GM12878 (cell line): ENCODE results near the gene STXBP3. TPM values are rescaled to one million over a fixed set of nuclear protein-coding genes. Genes with fewer than 3 reads are reported as not detected.

Experiments
- ATAC-seq: fragments of 200-7000 bp; cut with Tn5 transposase; 3 replicates; pipeline ENCODE4 v1.9.1; 2020; ENCODE audit warnings: mild to moderate bottlenecking, moderate library complexity
- BruUV-seq: library from RNA; stranded (reverse); fragments of 400-500 nt; replicated peaks from 2 replicates; lab custom pipeline; 2021; lab: Mats Ljungman, UMichigan
- CTCF ChIA-PET: fragments of 300-600 bp; sonication (Branson Sonifier 250); formaldehyde crosslinking; extraction: SDS; loops from one replicate; lab custom pipeline; 2021; ENCODE audit warnings: inconsistent platforms; lab: Yijun Ruan, JAX
- POLR2A ChIA-PET: fragments of 350-600 bp; formaldehyde crosslinking; extraction: SDS; loops from one replicate; lab custom pipeline; 2021; ENCODE audit warnings: inconsistent platforms; lab: Charles Lee
- RAD21 ChIA-PET: fragments of 300-600 bp; sonication (Branson Sonifier 250); formaldehyde crosslinking; loops from one replicate; lab custom pipeline; 2023; ENCODE audit warnings: antibody characterized with exemption; ENCODE audit not compliant: unreplicated experiment; lab: Charles Lee
- SMC1A ChIA-PET: fragments of 300-600 bp; sonication (Branson Sonifier 250); formaldehyde crosslinking; loops from one replicate; lab custom pipeline; 2023; ENCODE audit not compliant: unreplicated experiment, uncharacterized antibody; lab: Charles Lee
- DNase-seq: peaks from one replicate; pipeline ENCODE4 v3.0.0-alpha.2; 2011; ENCODE audit warnings: low read depth, low spot score
- FAIRE-seq: peaks from 3 replicates; lab custom pipeline; 2011; peaks lifted over from hg19 to GRCh38; lab: Jason Lieb, UNC
- H2AFZ ChIP-seq: 2 replicates; pipeline ENCODE4 v1.6.0; 2011; ENCODE audit warnings: low read depth, low read length, control low read depth; ENCODE audit not compliant: control insufficient read depth
- H3K27ac ChIP-seq: 2 replicates; pipeline ENCODE4 v1.5.1; 2011; ENCODE audit warnings: control low read depth; ENCODE audit not compliant: control insufficient read depth, insufficient read depth
- H3K27me3 ChIP-seq, 2 experiments: replicated peaks in 1 of 2; 2 replicates each; pipeline versions ENCODE4 v1.6.0 to v1.6.1; 2011; ENCODE audit warnings: low read length in 1 of 2; ENCODE audit not compliant: control insufficient read depth in 2 of 2, insufficient read depth in 2 of 2
- H3K36me3 ChIP-seq, 2 experiments: 2 replicates each; pipeline ENCODE4 v1.5.1; 2011; ENCODE audit warnings: low read length in 1 of 2; ENCODE audit not compliant: control insufficient read depth in 2 of 2, insufficient read depth in 2 of 2
- H3K4me1 ChIP-seq: 2 replicates; pipeline ENCODE4 v1.6.1; 2011; ENCODE audit warnings: mild to moderate bottlenecking, low read length, moderate library complexity, mixed read lengths; ENCODE audit not compliant: control insufficient read depth, insufficient read depth
- H3K4me2 ChIP-seq: 2 replicates; pipeline ENCODE4 v1.6.0; 2011; ENCODE audit warnings: control low read depth; ENCODE audit not compliant: control insufficient read depth, insufficient read depth
- H3K4me3 ChIP-seq: fragments of 200-600 bp; sonication (generic); 2 replicates; pipeline ENCODE4 v1.5.1; 2016
- H3K79me2 ChIP-seq: 2 replicates; pipeline ENCODE4 v1.6.0; 2011; ENCODE audit warnings: low read length; ENCODE audit not compliant: control insufficient read depth, insufficient read depth
- H3K9ac ChIP-seq: 2 replicates; pipeline ENCODE4 v1.8.0; 2011; ENCODE audit warnings: low read length, control low read depth, mixed read lengths; ENCODE audit not compliant: control insufficient read depth, insufficient read depth
- H3K9me3 ChIP-seq: replicated peaks from 3 replicates; pipeline ENCODE4 v1.5.1; 2011; ENCODE audit warnings: mild to moderate bottlenecking, low read length; ENCODE audit not compliant: control insufficient read depth, insufficient read depth
- H4K20me1 ChIP-seq: 2 replicates; pipeline ENCODE4 v1.6.0; 2011; ENCODE audit not compliant: control insufficient read depth, insufficient read depth
- BMI1 ChIP-seq: fragments of 450-650 bp; IDR thresholded peaks from 2 replicates; pipeline ENCODE4 v1.6.1; 2016; ENCODE audit warnings: mild to moderate bottlenecking, moderate library complexity, borderline replicate concordance
- DPF2 ChIP-seq: fragments of 450-650 bp; IDR thresholded peaks from 2 replicates; pipeline ENCODE4 v1.6.1; 2017; ENCODE audit warnings: mild to moderate bottlenecking
- HDAC2 ChIP-seq: fragments of 200-600 bp; sonication (generic); IDR thresholded peaks from 2 replicates; pipeline ENCODE4 v1.6.1; 2017
- IRF4 ChIP-seq: IDR thresholded peaks from 2 replicates; pipeline ENCODE4 v1.6.1; 2011; ENCODE audit warnings: low read depth, low read length
- KLF5 ChIP-seq: fragments of 450-650 bp; IDR thresholded peaks from 2 replicates; pipeline ENCODE4 v1.6.1; 2014; ENCODE audit warnings: mild to moderate bottlenecking; ENCODE audit not compliant: partially characterized antibody
- LARP7 ChIP-seq: fragments of 450-650 bp; IDR thresholded peaks from 2 replicates; pipeline ENCODE4 v1.6.1; 2017; ENCODE audit warnings: mild to moderate bottlenecking
- NBN ChIP-seq: fragments of 450-650 bp; IDR thresholded peaks from 2 replicates; pipeline ENCODE4 v1.6.1; 2016
- RB1 ChIP-seq: fragments of 450-650 bp; formaldehyde crosslinking; IDR thresholded peaks from 2 replicates; pipeline ENCODE4 v1.6.1; 2017; ENCODE audit warnings: mild to moderate bottlenecking, borderline replicate concordance
- SMAD5 ChIP-seq: IDR thresholded peaks from 2 replicates; pipeline ENCODE4 v1.6.1; 2016; ENCODE audit warnings: antibody characterized with exemption, low read depth
- SMARCA5 ChIP-seq: fragments of 450-650 bp; IDR thresholded peaks from 2 replicates; pipeline ENCODE4 v1.6.1; 2017; ENCODE audit warnings: mild to moderate bottlenecking
- SMC3 ChIP-seq: IDR thresholded peaks from 2 replicates; pipeline ENCODE4 v1.6.1; 2011; ENCODE audit warnings: low read length, improper control_type of control experiment, borderline replicate concordance
- WGBS: methylation state at CpG from one replicate; pipeline ENCODE4 v1.1.6; 2016; ENCODE audit warnings: low lambda C conversion rate; ENCODE audit not compliant: insufficient replicate concordance, insufficient coverage; ENCODE audit errors: missing lambda C conversion rate; 5-methylcytosine and 5-hydroxymethylcytosine counted together
- in situ Hi-C: fragments of 300-500 bp; cut with MboI; formaldehyde crosslinking; loops from 9 replicates; pipeline ENCODE4 v1.14.3; 2018; ENCODE audit warnings: mixed read lengths
- intact Hi-C: fragments of 100-400 bp; cut with micrococcal nuclease; formaldehyde crosslinking; loops from one replicate; pipeline ENCODE4 v1.14.2; 2022; ENCODE audit not compliant: unreplicated experiment
- polyA plus RNA-seq, 11 experiments: library from polyadenylated mRNA; depleted of rRNA in 4 of 11; unstranded in 6 of 11; stranded (reverse) in 5 of 11; fragments of >200 nt; fragmentation: Nextera tagmentation in 4 of 11; fragmentation: Illumina TruSeq in 1 of 11; extraction: Ambion mirVana in 4 of 11; extraction: Trizol in 1 of 11; gene quantifications; 1 replicate in 1 of 11; 2 replicates in 10 of 11; pipeline versions ENCODE4 v1.2.1 to v1.2.3, GENCODE V29; 2011 to 2016; ENCODE audit warnings: inconsistent platforms in 2 of 11, missing spikeins in 2 of 11, low read depth in 1 of 11
- total RNA-seq, 4 experiments: library from RNA; depleted of rRNA in 3 of 4; stranded (reverse); fragments of >200 nt in 3 of 4; fragmentation: Illumina TruSeq in 1 of 4; extraction: Trizol in 1 of 4; gene quantifications; 2 replicates each; pipeline versions ENCODE4 v1.2.1 to v1.2.3, GENCODE V29; 2013 to 2021
- TF ChIP-seq, protein P1 (sequence below): fragments of 450-650 bp; formaldehyde crosslinking; IDR thresholded peaks from 2 replicates; pipeline ENCODE4 v1.4.0; 2020; ENCODE audit warnings: mild to moderate bottlenecking, moderate library complexity
- TF ChIP-seq, protein P2 (sequence below): fragments of 150-350 bp; IDR thresholded peaks from 2 replicates; pipeline ENCODE4 v1.6.1; 2016; ENCODE audit warnings: low read depth, low read length
- TF ChIP-seq, protein P3 (sequence below): fragments of 450-650 bp; IDR thresholded peaks from 2 replicates; pipeline ENCODE4 v1.6.1; 2017; ENCODE audit warnings: mild to moderate bottlenecking

STXBP3 gene
- total and polyA plus RNA-seq, 10 of the 15 experiments (the other 5 are each of a cell fraction or from before 2014, with no cell fraction given), result 19.6 to 35.1 (median 27.3) TPM

DNA sequence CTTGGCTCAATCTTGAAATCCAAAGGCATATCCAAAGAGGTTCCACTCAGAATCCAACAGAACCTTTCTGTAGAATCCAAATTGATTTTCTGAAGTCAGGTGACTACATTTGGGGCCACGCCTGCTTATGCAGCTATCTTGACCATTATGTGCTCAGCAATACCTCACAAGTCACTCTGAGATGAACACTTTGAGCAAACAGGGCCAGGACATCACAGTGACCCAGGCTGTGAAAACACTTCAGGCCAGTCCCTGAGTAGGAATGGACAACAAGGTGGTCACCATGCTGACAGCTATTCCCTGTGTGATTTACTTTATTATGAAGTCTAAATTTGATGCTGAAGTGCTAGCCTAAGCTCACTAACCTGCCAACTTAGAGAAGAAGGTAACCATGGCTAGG is 110.5 kb downstream of the STXBP3 start, which contains the start of gene AKNAD1 (continued):
- TF ChIP-seq, protein P1, sequence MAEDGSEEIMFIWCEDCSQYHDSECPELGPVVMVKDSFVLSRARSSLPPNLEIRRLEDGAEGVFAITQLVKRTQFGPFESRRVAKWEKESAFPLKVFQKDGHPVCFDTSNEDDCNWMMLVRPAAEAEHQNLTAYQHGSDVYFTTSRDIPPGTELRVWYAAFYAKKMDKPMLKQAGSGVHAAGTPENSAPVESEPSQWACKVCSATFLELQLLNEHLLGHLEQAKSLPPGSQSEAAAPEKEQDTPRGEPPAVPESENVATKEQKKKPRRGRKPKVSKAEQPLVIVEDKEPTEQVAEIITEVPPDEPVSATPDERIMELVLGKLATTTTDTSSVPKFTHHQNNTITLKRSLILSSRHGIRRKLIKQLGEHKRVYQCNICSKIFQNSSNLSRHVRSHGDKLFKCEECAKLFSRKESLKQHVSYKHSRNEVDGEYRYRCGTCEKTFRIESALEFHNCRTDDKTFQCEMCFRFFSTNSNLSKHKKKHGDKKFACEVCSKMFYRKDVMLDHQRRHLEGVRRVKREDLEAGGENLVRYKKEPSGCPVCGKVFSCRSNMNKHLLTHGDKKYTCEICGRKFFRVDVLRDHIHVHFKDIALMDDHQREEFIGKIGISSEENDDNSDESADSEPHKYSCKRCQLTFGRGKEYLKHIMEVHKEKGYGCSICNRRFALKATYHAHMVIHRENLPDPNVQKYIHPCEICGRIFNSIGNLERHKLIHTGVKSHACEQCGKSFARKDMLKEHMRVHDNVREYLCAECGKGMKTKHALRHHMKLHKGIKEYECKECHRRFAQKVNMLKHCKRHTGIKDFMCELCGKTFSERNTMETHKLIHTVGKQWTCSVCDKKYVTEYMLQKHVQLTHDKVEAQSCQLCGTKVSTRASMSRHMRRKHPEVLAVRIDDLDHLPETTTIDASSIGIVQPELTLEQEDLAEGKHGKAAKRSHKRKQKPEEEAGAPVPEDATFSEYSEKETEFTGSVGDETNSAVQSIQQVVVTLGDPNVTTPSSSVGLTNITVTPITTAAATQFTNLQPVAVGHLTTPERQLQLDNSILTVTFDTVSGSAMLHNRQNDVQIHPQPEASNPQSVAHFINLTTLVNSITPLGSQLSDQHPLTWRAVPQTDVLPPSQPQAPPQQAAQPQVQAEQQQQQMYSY, result no peak
- TF ChIP-seq DPF2 (no peak), HDAC2 (no peak), BMI1 (no peak), NBN (no peak), LARP7 (no peak)

DNA sequence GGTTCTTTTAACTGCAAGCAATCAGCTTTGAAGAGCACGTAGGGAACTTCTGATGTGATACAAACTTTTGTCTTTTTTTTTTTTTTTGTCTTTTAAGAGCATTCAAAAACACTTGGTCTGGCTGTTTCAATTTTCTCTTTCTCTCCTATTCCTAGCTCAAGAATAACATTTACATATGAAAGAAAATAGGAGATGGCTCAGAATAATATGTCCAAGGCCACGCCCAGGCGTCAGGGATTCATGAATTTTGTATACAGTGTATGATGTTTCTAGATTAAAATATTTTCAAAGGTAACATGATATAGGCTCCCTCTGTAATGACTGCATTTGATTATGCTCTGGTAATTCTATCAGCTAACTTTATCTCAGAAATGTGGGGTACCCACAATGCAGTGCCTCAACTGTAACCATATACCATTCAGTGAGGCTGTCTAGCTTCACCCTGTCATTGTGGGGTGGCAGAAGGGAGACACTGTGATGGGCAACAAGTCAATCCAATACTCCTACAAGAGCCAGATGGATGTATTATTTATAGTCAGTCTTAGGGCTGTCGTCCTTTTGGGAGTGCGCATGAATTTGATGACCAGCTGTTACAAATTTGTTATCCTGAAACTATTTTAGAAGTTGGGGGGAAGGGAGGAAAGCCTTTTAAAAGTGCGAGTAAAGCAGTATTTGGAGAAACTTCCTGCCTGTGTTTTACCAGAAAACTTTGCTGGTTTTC is 111.9 kb downstream of the STXBP3 start:
- Histone ChIP-seq H3K4me3 (no peak overlapping the region), H3K79me2 (no peaks in the 10 kb centered on the region), H3K9me3 (no peaks in the 10 kb centered on the region), H3K27me3 (no peaks in the 10 kb centered on the region; a peak in 2 of 4 replicates), H3K4me2 (no peak overlapping the region), H3K36me3 (no peaks in the 10 kb centered on the region), H4K20me1 (no peaks in the 10 kb centered on the region), H3K4me1 (peaks cover 5% of the 10 kb centered on the region; the same call in 1 of the 2 replicates), H3K27ac (no peak overlapping the region), H3K9ac (no peak overlapping the region), H2AFZ (no peak overlapping the region)
- ATAC-seq (no peak), DNase-seq (no peak), FAIRE-seq (no peak)
- ChIA-PET CTCF (interaction anchor here (1.9 kb wide), 1 partner anchor 29 kb away, joined by 4 read pairs; no protein-coding TSS in a partner anchor), RAD21 (no interaction called here), POLR2A (interaction anchor here (1.2 kb wide), 1 partner anchor 16 kb away, joined by 4 read pairs; no protein-coding TSS in a partner anchor), SMC1A (interaction anchor here (0.6 to 0.9 kb wide), 3 partner anchors 10 to 1027 kb away, joined by 3 to 4 read pairs (median 4); no protein-coding TSS in a partner anchor)
- in situ Hi-C loops (no loop called here), intact Hi-C loops (no loop called here)
- 72% methylated on average over 6 of the region's 6 CpGs for WGBS
- BruUV-seq, result no TSS peak
- TF ChIP-seq SMAD5 (no peak), SMARCA5 (no peak), KLF5 (no peak), HDAC2 (no peak), IRF4 (no peak), RB1 (no peak), SMC3 (no peak)
- TF ChIP-seq, protein P2, sequence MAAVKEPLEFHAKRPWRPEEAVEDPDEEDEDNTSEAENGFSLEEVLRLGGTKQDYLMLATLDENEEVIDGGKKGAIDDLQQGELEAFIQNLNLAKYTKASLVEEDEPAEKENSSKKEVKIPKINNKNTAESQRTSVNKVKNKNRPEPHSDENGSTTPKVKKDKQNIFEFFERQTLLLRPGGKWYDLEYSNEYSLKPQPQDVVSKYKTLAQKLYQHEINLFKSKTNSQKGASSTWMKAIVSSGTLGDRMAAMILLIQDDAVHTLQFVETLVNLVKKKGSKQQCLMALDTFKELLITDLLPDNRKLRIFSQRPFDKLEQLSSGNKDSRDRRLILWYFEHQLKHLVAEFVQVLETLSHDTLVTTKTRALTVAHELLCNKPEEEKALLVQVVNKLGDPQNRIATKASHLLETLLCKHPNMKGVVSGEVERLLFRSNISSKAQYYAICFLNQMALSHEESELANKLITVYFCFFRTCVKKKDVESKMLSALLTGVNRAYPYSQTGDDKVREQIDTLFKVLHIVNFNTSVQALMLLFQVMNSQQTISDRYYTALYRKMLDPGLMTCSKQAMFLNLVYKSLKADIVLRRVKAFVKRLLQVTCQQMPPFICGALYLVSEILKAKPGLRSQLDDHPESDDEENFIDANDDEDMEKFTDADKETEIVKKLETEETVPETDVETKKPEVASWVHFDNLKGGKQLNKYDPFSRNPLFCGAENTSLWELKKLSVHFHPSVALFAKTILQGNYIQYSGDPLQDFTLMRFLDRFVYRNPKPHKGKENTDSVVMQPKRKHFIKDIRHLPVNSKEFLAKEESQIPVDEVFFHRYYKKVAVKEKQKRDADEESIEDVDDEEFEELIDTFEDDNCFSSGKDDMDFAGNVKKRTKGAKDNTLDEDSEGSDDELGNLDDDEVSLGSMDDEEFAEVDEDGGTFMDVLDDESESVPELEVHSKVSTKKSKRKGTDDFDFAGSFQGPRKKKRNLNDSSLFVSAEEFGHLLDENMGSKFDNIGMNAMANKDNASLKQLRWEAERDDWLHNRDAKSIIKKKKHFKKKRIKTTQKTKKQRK, result no peak
- TF ChIP-seq, protein P3, sequence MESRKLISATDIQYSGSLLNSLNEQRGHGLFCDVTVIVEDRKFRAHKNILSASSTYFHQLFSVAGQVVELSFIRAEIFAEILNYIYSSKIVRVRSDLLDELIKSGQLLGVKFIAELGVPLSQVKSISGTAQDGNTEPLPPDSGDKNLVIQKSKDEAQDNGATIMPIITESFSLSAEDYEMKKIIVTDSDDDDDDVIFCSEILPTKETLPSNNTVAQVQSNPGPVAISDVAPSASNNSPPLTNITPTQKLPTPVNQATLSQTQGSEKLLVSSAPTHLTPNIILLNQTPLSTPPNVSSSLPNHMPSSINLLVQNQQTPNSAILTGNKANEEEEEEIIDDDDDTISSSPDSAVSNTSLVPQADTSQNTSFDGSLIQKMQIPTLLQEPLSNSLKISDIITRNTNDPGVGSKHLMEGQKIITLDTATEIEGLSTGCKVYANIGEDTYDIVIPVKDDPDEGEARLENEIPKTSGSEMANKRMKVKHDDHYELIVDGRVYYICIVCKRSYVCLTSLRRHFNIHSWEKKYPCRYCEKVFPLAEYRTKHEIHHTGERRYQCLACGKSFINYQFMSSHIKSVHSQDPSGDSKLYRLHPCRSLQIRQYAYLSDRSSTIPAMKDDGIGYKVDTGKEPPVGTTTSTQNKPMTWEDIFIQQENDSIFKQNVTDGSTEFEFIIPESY, result no peak
